ENCODE results near the gene STAG1.
"Not testable (repeated sequence)": the region's sequence is repeated elsewhere in the genome, so short reads cannot be mapped to it uniquely, and the experiment has no call there.

STAG1 gene

DNA sequence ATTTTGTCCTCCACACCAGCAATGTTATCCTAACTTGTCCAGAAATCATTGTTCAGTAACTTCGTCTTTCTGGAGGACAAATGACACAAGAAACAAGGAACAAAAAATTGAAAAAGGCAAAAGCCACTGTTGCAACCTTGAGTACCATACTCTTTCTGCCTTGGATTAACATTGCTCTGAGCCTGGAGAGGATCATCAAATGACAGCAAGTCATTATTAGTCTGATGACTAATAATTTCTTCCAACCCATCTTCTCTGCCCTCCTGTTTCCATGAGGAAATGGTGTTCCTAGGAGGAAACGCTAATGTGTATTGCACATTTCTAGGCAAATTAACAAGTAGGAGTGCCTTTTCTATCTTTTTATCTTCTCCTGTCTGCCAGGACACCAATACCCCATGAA lies 348.1 kb downstream of the STAG1 start:
- no peak for DNase-seq (ENCODE audit: low read depth, low spot score)

DNA sequence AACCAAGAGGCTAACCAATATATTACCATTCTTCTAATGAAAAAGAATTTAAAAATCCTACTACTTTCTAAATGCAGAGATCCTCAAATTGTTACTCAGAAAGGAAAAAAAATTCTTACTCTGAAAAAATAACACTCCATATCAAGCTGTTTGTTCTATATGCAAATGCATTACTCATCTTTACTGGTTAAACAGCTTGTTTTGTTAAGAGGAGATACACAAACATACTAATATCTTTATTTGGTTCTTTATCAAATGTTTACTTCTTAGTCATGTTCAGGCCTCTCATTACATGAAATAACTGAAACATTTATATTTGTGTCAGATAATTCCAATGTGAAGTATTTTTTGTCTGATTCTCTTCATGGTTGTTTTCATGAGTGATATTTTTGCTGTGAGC lies 355.3 kb downstream of the STAG1 start:
- no peak for DNase-seq (ENCODE audit: low read depth, low spot score)

DNA sequence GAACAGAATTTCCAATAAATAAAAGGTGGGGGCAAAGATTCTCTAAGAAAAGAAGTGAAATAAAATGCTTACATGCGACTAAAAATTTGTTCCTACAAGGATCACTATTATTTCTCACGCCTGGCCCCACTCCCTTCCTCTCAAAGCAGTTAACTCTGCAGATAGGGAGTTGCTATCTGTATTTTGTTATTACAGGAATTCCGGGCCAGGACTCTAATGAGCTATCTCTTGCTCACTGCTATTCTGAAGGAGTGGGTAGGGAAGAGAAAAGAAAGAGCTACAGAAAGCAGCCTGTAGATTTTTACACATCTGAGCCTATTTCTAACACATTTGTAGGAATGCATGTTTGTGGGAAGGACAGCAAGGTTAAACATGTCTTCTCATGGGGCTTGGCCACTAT lies 361.6 kb downstream of the STAG1 start:
- no peak for DNase-seq (ENCODE audit: low read depth, low spot score)

DNA sequence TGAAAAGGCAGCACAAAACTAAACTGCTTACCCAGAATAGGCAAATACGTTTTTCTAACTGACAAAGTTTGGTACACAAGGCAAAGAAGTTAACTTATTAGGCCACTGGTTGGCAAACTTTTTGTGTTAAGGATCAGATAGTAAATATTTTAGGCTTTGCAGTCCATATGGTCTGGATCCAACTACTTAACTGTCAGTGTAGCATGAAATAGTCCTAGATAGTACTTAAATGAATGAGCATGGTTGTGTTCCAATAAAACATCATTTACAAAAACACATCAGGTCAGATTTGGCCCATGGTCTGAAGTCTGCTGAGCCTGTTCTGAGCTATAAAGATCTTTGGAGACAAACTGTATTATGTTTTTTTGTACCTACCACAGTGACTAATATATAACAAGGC lies 365.1 kb downstream of the STAG1 start:
- no peak for DNase-seq (ENCODE audit: low read depth, low spot score)

DNA sequence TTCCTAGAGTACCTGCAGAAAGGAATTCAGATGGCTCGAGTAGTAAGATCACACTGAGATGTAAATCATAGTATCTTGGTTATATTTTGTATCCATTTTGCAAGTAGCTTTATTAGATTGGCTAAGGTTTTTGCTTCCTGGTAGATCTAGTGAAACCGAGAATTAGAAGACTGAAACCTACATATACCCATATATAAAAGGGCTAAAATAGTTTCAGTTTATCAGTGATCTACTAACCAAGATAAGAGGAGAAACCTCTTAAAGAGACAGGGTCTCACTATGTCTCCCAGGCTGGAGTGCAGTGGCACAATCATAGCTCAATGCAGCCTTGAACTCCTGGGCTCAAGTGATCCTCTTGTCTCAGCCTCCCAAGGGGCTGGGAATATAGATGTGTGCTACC lies 366.7 kb downstream of the STAG1 start:
- no peak for DNase-seq (ENCODE audit: low read depth, low spot score)

DNA sequence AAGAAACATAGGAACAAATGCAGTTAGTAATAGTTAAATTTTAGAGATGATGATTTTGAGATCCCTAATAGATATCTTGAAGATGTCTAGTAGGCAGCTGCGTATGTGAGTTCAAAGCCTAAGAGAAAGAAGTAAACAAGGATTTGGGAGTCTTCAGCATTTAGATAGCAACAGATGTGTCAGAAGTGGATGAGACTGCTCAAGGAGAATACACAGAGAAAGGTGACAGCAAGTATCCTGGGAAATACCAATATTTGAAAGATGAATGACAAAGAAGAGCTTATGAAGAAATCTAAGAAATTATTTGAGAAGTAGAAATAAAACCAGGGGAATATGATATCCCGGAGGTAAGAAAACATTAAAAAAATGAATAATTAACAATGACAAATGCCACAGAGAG lies 371.1 kb downstream of the STAG1 start:
- DNase-seq (ENCODE audit: low read depth, low spot score), result no peak

DNA sequence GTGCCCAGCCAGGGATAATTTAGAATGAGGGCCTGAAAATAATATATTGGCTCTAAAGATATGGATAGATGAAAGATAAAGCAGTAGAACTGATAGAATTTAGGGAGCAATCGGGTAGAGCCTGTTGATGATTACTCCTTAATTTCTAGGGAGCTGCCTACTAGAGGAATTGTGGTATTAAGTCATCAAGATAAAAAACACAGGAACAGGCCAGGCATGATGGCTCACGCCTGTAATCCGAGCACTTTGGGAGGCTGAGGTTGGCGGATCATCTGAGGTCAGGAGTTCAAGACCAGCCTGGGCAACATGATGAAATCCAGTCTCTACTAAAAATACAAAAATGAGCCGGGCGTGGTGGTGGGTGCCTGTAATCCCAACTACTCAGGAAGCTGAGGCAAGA lies 371.6 kb downstream of the STAG1 start:
- DNase-seq (ENCODE audit: low read depth, low spot score), result no peak

DNA sequence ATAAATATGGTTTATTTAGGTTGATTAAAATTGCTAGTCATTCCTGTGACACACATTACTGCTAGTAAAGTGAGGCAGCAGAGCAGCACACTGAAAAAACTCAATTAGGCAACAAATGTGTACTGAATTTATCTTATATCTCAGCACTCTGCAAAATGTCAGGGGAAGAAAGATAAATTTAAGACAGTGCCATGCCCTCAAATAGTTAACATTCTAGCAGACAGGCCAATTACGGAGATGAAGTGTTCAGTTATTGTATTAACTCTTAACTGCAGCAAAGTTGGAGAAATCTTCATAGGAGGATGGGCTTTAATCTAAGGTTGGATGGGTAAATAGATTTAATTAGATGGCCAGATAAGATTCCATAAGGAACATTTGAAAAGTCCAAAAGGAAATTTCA lies 374.2 kb downstream of the STAG1 start:
- no peak for DNase-seq (ENCODE audit: low read depth, low spot score)

DNA sequence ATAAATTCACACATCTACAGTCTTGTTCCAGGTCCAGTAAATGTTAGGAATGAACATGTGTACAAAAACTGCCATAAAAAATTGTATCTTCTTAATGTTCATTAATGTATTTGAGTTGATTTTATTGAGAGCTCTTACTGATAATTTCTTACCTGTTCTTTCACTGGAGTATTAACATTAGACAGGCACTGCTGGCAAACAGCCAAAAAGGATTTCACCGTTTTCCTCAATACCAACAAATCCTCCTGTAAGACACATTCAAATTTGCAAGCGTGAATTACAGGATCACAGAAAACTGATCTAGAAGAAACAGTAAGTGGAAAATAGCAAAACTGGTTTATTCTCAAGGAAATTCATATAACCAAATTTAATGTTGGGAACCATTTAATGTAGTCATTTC lies 374.7 kb downstream of the STAG1 start:
- DNase-seq (ENCODE audit: low read depth, low spot score), result no peak

DNA sequence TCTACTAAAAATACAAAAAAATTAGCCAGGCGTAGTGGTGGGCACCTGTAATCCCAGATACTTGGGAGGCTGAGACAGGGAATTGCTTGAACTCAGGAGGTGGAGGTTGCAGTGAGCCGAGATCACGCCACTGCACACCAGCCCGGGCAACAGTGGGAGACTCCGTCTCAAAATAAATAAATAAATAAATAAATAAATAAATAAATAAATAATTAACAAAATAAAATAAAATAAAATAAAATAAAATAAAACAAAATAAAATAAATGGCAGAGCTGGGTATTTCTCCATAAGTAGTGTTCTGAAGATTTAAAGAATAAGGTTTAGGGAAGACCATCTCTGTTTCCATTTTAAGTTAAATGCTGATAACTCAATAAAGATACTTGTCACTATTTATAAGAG lies 376.4 kb downstream of the STAG1 start:
- DNase-seq (ENCODE audit: low read depth, low spot score), result not testable (repeated sequence)

DNA sequence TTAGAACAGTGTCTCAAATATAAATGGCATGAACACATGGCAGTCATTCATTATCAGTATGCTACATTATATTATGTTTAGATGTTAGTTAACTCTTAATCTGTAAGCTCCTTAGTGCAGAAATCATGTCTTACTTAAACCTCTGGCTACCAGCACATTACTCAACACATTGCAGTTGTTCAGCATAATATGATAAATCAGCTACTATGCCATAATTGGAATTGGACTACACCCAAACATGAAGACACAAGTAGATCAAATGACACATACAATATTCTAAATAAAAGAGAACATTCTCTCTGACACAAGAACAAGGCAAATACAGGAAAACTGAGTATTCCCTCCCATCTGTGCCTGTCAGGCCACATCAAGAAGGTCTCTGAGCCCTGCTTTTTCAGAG lies 385.9 kb downstream of the STAG1 start:
- DNase-seq (ENCODE audit: low read depth, low spot score), result no peak

DNA sequence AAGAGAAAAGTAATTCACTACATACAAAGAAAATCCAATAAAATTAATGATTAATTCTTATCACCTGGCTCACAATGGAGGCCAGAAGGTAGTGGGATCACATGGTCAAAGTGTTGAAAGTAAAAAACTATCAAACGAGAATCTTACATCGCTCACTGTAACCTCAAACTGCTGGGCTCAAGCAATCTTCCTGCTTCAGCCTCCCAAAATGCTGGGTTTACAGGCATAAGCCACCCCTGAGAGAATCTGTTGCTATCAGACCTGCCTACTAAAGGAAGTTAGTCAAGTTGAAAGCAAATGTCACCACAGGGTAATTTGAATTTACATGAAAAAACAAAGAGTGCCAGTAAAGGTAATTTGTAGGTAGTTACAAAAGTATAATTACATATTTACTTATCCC lies 398.7 kb downstream of the STAG1 start:
- DNase-seq (ENCODE audit: low read depth, low spot score), result no peak

DNA sequence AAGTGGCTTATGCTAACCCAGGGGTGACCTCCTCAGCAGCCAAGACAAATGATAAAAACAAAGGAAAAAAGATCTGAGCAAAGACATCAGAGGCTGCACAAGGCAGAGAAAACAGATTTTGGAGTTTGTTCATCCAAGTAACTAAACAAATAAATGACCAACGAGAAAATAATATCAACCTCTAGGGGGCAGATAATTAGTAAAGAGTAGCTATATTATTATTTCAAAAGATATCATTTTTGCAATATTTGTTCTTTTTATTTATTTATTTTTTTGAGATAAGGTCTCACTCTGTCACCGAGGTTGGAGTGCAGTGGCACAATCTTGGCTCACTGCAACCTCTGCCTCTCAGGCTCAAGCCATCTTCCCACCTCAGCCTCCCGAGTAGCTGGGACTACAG lies 400.3 kb downstream of the STAG1 start:
- DNase-seq (ENCODE audit: low read depth, low spot score), result no peak

DNA sequence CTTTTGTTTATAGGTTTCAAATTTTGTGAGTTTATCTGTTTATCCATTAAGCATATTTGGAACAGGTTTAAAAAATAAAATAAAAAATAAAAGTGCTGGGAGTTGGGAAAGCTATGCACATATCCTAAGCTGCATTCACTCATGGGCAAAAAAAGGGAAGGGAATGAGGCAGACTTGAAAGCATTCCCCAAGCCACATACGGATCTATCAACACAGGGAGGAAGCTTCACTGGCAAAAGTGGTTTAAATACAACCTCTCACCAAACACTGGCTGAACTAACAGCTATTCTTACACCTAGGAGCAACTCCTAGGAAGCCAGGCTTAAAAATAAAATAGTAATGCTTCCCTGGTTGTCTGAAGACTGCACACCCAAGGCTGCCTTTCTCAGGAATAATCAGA lies 400.8 kb downstream of the STAG1 start:
- no peak for DNase-seq (ENCODE audit: low read depth, low spot score)

DNA sequence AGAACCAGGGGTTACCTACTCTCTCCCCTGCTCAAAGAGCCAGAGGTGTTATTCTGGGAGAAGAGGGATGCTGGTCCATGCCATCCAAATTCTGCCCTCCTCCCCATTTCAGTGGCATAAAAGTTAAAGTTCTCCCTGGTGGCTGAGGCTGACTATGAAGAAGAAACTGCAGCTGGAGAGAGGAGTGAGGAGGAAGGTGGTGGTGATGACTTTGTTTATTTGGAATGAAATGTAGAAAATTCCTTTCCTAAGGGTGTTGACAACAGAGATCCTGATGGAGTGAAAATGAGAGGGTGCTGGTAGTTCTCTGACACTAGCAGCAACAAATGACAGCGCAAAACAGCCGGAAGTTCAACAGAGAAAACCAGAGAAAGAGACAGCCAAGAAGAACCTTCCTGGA lies 401.6 kb downstream of the STAG1 start:
- DNase-seq (ENCODE audit: low read depth, low spot score), result no peak

DNA sequence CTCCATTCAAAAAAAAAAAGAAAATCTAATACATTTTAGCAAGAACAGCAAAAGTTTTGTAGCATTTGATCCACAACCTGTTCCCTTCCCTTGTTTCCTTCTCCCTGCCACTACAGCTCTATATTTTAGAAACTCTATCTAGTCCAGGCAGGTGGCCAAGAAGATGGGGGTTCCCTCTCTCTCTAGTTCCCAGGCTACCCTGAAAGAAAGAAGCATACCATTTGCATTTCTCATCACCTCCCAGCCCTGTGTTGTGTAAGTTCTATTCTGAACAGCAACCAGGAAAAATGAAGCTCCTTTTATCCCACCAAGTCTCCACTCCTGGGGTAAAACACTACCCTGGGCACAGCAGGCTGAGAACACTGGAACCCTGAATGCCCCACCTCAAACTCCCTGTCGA lies 402.0 kb downstream of the STAG1 start:
- DNase-seq (ENCODE audit: low read depth, low spot score), result no peak

DNA sequence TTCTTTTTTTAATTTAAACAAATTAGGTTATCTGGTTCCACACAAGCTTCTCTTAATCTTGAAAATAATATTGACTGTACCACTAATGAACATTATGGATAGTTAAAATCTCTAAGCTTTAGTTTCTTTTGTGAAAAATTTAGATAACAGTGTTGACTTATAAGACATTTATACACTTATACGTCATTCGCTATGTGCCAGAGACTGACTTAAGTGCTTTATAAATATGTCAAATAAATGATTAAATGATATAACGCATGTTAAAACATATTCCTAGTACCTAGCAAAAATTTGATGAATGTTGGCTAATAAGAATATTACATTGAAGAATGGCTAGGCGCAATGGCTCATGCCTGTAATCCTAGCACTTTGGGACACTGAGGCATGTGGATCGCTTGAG lies 405.7 kb downstream of the STAG1 start:
- DNase-seq (ENCODE audit: low read depth, low spot score), result no peak

DNA sequence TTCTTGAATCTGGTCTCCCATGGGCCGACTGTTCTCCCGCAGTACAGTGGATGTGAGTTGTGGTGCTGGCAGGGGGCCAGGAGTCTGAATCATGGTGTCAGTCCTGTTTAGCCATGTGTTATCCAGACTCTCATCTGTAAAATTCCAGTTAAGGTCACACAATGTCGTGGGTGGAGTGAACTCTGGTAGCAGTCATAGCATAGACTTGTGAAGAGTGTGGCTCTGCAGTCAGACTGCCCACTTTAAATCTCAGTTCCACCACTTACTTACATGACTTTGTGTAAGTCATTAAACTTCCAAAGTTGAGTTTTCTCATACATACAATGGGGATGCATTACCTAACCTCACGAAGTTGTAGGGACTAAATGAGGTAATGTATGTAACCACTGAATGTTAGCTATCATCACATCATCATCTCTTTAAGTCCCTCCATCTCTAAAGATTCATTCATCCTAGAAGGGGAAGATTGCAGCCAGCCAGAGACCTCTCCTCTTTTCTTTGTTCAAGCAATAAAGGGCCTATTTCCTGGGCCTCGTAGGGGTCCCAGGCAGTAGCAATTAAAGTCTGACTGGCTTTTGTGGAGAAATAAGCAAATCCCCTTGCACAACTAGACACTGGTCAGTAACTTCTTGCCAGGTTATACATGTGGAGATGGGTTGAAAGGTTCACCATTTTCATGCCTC lies 408.2 kb downstream of the STAG1 start:
- no peak for DNase-seq (ENCODE audit: low read depth, low spot score)

DNA sequence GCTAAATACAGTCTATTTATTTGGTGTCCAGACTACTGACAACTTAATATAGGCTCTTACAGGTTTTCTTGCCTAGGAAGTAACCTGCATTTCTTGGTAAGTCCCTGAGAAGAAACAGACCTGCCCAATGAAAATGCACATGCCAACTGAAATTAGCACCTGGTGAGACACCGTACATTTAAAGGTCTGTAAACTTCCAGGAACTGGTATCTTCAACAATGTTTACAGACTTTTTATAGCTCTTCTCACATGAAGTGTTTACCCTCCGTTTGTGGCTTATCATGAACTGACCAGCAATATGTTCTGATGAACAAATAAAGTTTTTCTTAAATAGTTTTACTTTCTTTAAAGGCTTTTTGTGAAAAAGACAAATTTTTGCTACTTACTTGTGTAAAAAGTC lies 408.7 kb downstream of the STAG1 start:
- DNase-seq (ENCODE audit: low read depth, low spot score), result no peak

DNA sequence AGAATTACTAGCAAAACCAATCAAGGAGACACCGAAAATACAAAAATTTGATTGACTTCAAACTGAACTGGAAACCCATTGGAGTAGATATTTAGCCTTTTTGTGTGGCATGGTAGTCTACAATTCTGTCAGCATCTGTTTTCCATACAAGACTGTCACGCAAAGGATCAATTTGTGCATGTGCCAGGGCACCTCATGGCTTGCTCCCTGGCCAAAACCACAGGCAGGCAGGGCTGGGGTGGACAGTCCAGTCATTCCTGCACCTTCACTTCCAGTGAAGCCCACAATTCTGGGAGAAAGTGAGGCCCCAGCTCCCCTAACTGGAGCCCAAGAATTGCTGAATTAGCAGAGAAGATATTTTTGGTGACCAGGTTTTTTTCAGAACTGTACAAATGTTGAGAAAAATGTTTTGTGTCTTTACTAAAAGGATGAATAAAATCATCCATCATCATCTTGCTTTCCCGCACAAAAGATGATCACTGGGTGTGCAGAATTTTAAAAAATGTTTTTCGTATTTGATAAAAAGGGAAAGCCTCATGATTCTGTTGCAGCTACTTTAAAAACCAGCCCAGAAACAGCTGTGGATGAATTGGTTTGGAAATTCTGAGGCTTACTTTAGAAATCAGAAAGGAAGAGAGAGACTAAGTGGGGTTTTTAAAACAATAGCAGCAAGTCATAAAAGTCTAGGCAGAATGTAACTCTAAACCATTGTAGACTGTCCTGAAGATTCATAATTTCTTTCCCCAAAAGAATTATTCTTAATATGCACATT lies 415.7 kb downstream of the STAG1 start:
- no peak for DNase-seq (ENCODE audit: low read depth, low spot score)

DNA sequence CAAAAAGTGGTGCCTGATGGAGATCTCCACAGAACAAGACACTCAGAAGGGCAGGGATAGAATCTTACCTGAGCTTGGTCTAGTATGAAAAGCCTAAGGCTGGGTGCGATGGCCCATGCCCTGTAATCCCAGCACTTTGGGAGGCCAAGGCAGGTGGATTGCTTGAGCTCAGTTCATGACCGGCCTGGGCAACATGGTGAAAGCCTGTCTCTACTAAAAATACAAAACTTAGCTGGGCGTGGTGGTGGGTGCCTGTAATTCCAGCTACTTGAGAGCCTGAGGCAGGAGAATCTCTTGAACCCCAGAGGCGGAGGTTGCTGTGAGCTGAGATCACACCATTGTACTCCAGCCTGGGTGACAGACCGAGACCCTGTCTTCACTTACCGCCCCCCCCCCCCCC lies 417.5 kb downstream of the STAG1 start:
- DNase-seq (ENCODE audit: low read depth, low spot score), result not testable (repeated sequence)

DNA sequence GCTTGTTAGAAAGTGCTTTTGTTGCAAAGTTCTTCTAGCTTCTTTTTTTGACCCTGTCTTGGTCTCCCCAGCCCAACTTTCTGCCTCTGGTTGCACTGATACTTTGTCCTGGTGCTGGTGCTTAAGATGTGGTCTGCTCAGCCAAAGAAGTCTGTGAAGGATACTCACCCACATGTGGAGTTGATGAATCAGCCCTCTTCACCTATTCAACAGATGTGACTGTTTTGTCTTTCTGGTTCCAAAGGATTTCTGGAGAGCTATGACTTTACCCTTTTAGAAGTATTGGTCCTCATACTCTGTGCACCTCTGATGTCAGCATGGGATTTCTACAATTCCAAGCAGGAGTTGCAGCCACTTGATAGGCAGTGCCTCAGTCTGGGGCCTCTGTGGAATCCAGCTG lies 418.0 kb downstream of the STAG1 start:
- DNase-seq (ENCODE audit: low read depth, low spot score), result no peak

DNA sequence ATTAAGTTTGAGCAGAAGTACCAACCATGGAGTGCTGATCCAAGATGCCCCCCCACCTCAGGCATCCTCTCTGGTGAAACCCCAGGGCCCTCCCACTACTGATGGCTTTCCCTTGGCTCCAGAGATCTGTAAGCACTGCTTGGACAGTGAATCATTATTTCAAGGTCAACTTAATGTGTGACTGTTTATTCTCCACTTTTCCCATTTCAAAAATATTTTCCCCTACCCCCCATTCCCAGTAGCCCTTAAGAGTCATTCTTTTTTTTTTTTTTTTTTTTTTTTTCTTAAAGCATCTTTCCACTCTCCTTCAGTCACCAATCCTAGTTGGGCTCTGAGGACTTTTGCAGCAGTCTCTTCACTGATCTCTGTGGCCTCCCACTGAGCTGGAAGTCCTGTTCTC lies 419.4 kb downstream of the STAG1 start:
- DNase-seq (ENCODE audit: low read depth, low spot score), result no peak

DNA sequence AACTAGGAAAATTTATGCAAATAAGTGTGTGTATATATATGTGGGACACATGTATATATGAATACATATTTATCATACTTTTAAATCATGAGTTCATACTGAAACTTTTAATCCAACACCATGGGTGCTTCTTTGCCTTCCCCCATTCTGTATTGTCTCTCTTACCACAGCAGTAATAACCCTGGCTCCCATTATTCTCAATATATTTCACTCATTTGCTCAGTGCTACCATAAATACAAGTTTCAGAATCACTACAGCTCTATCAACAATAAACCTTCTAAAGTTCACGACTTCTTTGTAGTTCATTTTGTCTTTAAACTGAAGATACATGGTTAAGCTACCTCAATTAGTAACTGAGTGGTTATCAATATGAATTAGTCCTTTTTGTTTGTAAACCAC lies 419.9 kb downstream of the STAG1 start:
- DNase-seq (ENCODE audit: low read depth, low spot score), result no peak
